ENCODE data around the gene DPYSL4. TPM values are rescaled to one million over a fixed set of nuclear protein-coding genes. Genes with fewer than 3 reads are reported as not detected.

The DPYSL4 gene
- polyA plus RNA-seq, 1 experiment = 5.3 TPM

DNA sequence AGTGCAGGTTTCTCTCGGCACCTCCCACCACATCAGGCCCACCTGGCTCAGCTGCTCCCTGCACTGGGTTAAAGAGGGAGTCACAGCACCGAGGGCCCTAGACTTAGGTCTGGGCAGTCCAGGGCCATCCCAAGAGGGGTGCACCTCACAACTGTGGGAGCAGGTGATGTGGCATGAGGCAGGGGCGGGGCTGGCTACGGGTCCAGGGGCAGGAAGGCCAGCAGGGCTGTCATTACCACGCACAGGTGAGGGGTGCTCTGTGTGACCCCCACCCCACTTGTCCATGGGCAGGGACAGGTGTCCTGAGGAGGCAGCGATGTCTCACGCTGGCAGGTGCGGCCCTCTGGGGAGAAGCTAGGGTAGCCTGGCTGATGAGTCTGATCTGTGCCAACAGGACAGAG is 40.5 kb upstream of the DPYSL4 start:
- H3K36me3 ChIP-seq (ENCODE audit: control insufficient read depth, insufficient read depth, low read length) = no peaks in the 10 kb centered on the region

DNA sequence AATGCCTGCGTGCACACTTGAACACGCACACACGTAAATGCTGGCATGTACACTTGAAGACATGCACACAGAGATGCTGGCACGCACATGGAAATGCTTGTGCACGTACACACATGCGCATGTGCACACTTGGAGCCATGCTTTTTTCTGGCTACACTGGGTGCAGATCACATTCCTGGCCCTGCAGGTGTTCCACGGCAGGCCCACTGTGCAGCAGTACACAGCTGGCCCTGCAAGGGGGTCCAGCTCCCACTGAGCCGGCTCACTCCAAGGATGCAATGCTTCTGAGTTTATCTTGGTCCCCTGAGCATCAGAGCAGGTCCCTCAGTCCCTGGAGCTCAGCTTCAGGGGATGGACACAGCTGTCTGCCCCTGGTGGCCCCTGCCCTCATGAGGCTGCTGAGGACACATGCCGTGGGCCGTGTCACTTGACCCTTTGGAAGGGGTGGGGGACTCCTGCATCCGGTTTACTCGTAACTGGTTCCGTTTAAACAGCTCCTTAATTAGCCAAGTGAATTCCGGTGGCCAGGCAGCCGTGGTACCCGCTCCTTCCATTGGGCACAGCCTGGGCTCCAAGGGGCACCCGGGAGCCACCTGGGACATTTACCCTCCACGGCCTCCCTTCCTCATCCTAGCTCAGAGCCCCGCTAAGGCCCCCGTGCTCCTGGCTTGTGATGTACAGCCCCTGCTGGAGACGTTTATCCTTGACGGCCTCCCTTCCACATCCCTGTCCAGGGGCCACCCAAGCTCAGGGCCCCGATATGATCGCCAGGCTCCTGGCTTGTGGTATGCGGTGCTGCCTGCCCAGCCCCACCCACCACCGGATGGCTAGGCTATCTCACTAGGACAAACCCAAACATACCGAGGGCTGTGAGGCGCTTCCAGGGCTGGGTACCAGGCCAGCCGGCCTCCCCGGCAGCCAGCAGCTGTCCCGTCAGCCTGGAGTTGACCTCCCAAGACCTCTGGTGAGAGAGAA is 39.5 kb upstream of the DPYSL4 start:
- no peak for DNase-seq (ENCODE audit: low read depth)
- POLR2A ChIA-PET = no interaction called here
- no peak for TF ChIP-seq CTCF (IDR thresholded peaks at IDR 0.05; ENCODE audit: insufficient read depth, low read depth, low read length)
- no peaks in the 10 kb centered on the region for H3K36me3 ChIP-seq (ENCODE audit: control insufficient read depth, insufficient read depth, low read length)
- no peaks in the 10 kb centered on the region for H3K27me3 ChIP-seq (ENCODE audit: control insufficient read depth, insufficient read depth, low read length)
- CTCF ChIA-PET = no interaction called here
- H3K4me3 ChIP-seq (ENCODE audit: low read depth, low read length) = no peak overlapping the region

More for the DNA sequence above, 40.5 kb upstream of the DPYSL4 start:
- ChIA-PET POLR2A (no interaction called here), CTCF (interaction anchor here (0.9 to 1.7 kb wide), 2 partner anchors 123 to 837 kb away, joined by 3 read pairs; no protein-coding TSS in a partner anchor)
- no peak for DNase-seq (ENCODE audit: low read depth)
- Histone ChIP-seq H3K27me3 (ENCODE audit: control insufficient read depth, insufficient read depth, low read length) (no peaks in the 10 kb centered on the region), H3K4me3 (ENCODE audit: low read depth, low read length) (no peak overlapping the region)
- no peak for TF ChIP-seq CTCF (IDR thresholded peaks at IDR 0.05; ENCODE audit: insufficient read depth, low read depth, low read length)

GRCh38 chr10:132148261-132149251 is 38.2 kb upstream of the DPYSL4 start:
- ChIA-PET CTCF (no interaction called here), POLR2A (no interaction called here)
- H3K4me3 ChIP-seq (ENCODE audit: low read depth, low read length) = no peak overlapping the region
- no peak for DNase-seq (ENCODE audit: low read depth)
- no peaks in the 10 kb centered on the region for H3K36me3 ChIP-seq (ENCODE audit: control insufficient read depth, insufficient read depth, low read length)
- no peak for TF ChIP-seq CTCF (IDR thresholded peaks at IDR 0.05; ENCODE audit: insufficient read depth, low read depth, low read length)
- no peaks in the 10 kb centered on the region for H3K27me3 ChIP-seq (ENCODE audit: control insufficient read depth, insufficient read depth, low read length)

GRCh38 chr10:132149271-132149670 is 37.5 kb upstream of the DPYSL4 start:
- ChIA-PET POLR2A (no interaction called here), CTCF (no interaction called here)
- no peaks in the 10 kb centered on the region for H3K36me3 ChIP-seq (ENCODE audit: control insufficient read depth, insufficient read depth, low read length)
- no peaks in the 10 kb centered on the region for H3K27me3 ChIP-seq (ENCODE audit: control insufficient read depth, insufficient read depth, low read length)
- TF ChIP-seq CTCF (IDR thresholded peaks at IDR 0.05; ENCODE audit: insufficient read depth, low read depth, low read length) = no peak
- no peak overlapping the region for H3K4me3 ChIP-seq (ENCODE audit: low read depth, low read length)
- no peak for DNase-seq (ENCODE audit: low read depth)

DNA sequence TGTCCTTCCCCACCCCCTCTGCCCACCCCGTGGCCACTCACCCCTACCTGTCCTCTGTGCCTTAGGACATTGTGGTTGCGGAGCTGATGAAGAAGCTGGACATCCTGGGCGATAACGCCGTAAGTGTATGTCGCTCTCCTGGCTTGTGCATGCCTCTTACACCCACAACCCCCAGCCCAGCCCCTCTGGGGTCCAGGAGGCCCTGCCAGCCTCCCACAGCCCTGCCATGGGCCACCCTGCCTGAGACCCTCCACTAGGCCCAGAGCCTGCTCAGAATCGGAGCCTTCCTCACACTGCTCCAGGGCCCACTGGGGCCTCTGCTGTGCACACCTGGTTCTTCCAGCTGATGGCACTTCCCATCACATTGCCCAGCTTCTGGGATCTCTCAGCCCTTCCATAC is 36.8 kb upstream of the DPYSL4 start:
- ChIA-PET CTCF (no interaction called here), POLR2A (no interaction called here)

More for the DNA sequence above, 36.8 kb upstream of the DPYSL4 start:
- no peak for DNase-seq (ENCODE audit: low read depth)
- H3K27me3 ChIP-seq (ENCODE audit: control insufficient read depth, insufficient read depth, low read length) = no peaks in the 10 kb centered on the region
- TF ChIP-seq CTCF (IDR thresholded peaks at IDR 0.05; ENCODE audit: insufficient read depth, low read depth, low read length) = no peak
- no peak overlapping the region for H3K4me3 ChIP-seq (ENCODE audit: low read depth, low read length)
- no peaks in the 10 kb centered on the region for H3K36me3 ChIP-seq (ENCODE audit: control insufficient read depth, insufficient read depth, low read length)
